Lung (tissue), 12 donors: Measurements from ENCODE around the gene TYMP. TPM values are rescaled to one million over a fixed set of nuclear protein-coding genes. Genes with fewer than 3 reads are reported as not detected.

Experiments used
- ATAC-seq: fragments of 200-7000 bp; cut with Tn5 transposase; one replicate; pipeline ENCODE4 v1.9.1; 2020; ENCODE audit warnings: moderate number of reproducible peaks; ENCODE audit not compliant: insufficient read depth, low FRiP score
- DNase-seq, 3 donors: peaks; one replicate each; pipeline ENCODE4 v3.0.0-alpha.2; 2013 to 2017
- H3K27ac ChIP-seq, 2 donors: one replicate each; pipeline ENCODE4 v1.5.1; 2013; ENCODE audit warnings: mild to moderate bottlenecking in 2 of 2, moderate library complexity in 2 of 2, control low read depth in 1 of 2, inconsistent platforms in 1 of 2, low read depth in 1 of 2, low read length in 1 of 2
- H3K27me3 ChIP-seq, 3 donors: one replicate each; pipeline ENCODE4 v1.5.1; 2013; ENCODE audit warnings: low read length in 2 of 3; ENCODE audit not compliant: control insufficient read depth in 3 of 3, insufficient read depth in 3 of 3
- H3K36me3 ChIP-seq, 4 donors: one replicate each; pipeline ENCODE4 v1.5.1; 2013; ENCODE audit warnings: low read length in 4 of 4, mild to moderate bottlenecking in 1 of 4, moderate library complexity in 1 of 4; ENCODE audit not compliant: control insufficient read depth in 4 of 4, insufficient read depth in 4 of 4
- H3K4me1 ChIP-seq, 5 donors: one replicate each; pipeline ENCODE4 v1.5.1; 2013; ENCODE audit warnings: low read length in 5 of 5, mild to moderate bottlenecking in 2 of 5, moderate library complexity in 1 of 5; ENCODE audit not compliant: control insufficient read depth in 5 of 5, insufficient read depth in 5 of 5
- H3K4me3 ChIP-seq: one replicate; pipeline ENCODE4 v1.5.1; 2013; ENCODE audit warnings: mild to moderate bottlenecking, control low read depth, moderate library complexity
- H3K9ac ChIP-seq, 2 donors: one replicate each; pipeline ENCODE4 v1.5.1; 2013; ENCODE audit warnings: low read length in 2 of 2, control low read depth in 1 of 2; ENCODE audit not compliant: insufficient read depth in 1 of 2
- H3K9me3 ChIP-seq, 4 donors: one replicate each; pipeline ENCODE4 v1.5.1; 2013; ENCODE audit warnings: low read length in 3 of 4, mild to moderate bottlenecking in 1 of 4, moderate library complexity in 1 of 4; ENCODE audit not compliant: control insufficient read depth in 4 of 4, insufficient read depth in 3 of 4
- CTCF ChIP-seq: IDR thresholded peaks from 2 replicates; pipeline ENCODE4 v1.5.1; 2012; ENCODE audit warnings: mild to moderate bottlenecking; ENCODE audit errors: control extremely low read depth, extremely low read depth
- WGBS, 2 donors: extraction: QIAGEN DNeasy Blood & Tissue Kit; methylation state at CpG; one replicate each; pipeline ENCODE4 v1.1.7; 2013; 5-methylcytosine and 5-hydroxymethylcytosine counted together
- polyA plus RNA-seq, 2 donors: library from polyadenylated mRNA; stranded (reverse); fragments of 200-250 nt; gene quantifications; one replicate each; pipeline ENCODE4 v1.2.1, GENCODE V29; 2013
- total RNA-seq, 2 donors: library from RNA; depleted of rRNA in 1 of 2; stranded (reverse); fragments of >200 nt in 1 of 2; gene quantifications; one replicate each; pipeline ENCODE4 v1.2.1, GENCODE V29; 2014 to 2021
- donor health status: control.
- donor health status: control.
- donor health status: Bipolar disorder and iron deficiency.
- donor health status: healthy.
- donor health status: DM: yes; HTN: yes; CAD: no.

Gene TYMP
- total and polyA plus RNA-seq, 4 donors: 52.7 to 641 (median 233) TPM

- Histone ChIP-seq H3K9me3 (no peaks in the 10 kb centered on the region), H3K4me3 (no peak overlapping the region), H3K27ac (no peak overlapping the region), H3K4me1 (peaks cover 0 to 21% (median 0%) of the 10 kb centered on the region in 5 donors), H3K9ac (no peak overlapping the region), H3K27me3 (peaks cover 4 to 50% (median 34%) of the 10 kb centered on the region in 3 donors), H3K36me3 (no peaks in the 10 kb centered on the region)
- no peak for TF ChIP-seq CTCF
- WGBS, 2 donors: 57 to 83% methylated on average over 50 to 78 of the region's 78 CpGs
- ATAC-seq (no peak), DNase-seq (no peak)
Observed at GRCh38 chr22:50546326-50547262, 16.8 kb upstream of the TYMP start.

- Histone ChIP-seq H3K9me3 (no peaks in the 10 kb centered on the region), H3K4me1 (peaks cover 0 to 22% (median 0%) of the 10 kb centered on the region in 5 donors), H3K36me3 (no peaks in the 10 kb centered on the region), H3K27ac (peak within 1 kb of the TSS in 1 of 2 donors; percentile 78), H3K4me3 (no peak within 1 kb of the TSS), H3K27me3 (peaks cover 4 to 47% (median 33%) of the 10 kb centered on the region in 3 donors), H3K9ac (no peak within 1 kb of the TSS)
- DNase-seq (no peak), ATAC-seq (no peak)
- no peak for TF ChIP-seq CTCF
- 55 to 72% methylated on average over 10 of the region's 10 CpGs for WGBS, 2 donors
Observed at GRCh38 chr22:50545522-50546325, 15.9 kb upstream of the TYMP start, which contains the start of gene KLHDC7B. TSS of gene KLHDC7B (plus strand) at chr22:50545899. CDS start at chr22:50546244, 345 bp downstream.

- Histone ChIP-seq H3K27ac (peak overlapping the region in 1 of 2 donors; percentile 78), H3K4me1 (peaks cover 0 to 22% (median under 1%) of the 10 kb centered on the region in 5 donors), H3K9me3 (no peaks in the 10 kb centered on the region), H3K9ac (no peak overlapping the region), H3K36me3 (no peaks in the 10 kb centered on the region), H3K4me3 (no peak overlapping the region), H3K27me3 (peaks cover 4 to 38% (median 25%) of the 10 kb centered on the region in 3 donors)
- WGBS, 2 donors: 38 to 49% methylated on average over 5 of the region's 5 CpGs
- no peak for TF ChIP-seq CTCF
- ATAC-seq (no peak), DNase-seq (no peak)
Observed at GRCh38 chr22:50544746-50545253, 15.0 kb upstream of the TYMP start.
